ENCODE measurements around the gene FAM199X.
A peak's percentile ranks its signal among the peaks of the same experiment; 100 is the strongest.

The FAM199X gene

GRCh38 chrX:104165894-104166734 is at the start of gene FAM199X:
Gene FAM199X, plus strand, starts transcription at chrX:104166453. Its CDS starts 333 bp downstream, at chrX:104166786.
- DNase-seq (ENCODE audit: low read depth), result peak; percentile 59

DNA sequence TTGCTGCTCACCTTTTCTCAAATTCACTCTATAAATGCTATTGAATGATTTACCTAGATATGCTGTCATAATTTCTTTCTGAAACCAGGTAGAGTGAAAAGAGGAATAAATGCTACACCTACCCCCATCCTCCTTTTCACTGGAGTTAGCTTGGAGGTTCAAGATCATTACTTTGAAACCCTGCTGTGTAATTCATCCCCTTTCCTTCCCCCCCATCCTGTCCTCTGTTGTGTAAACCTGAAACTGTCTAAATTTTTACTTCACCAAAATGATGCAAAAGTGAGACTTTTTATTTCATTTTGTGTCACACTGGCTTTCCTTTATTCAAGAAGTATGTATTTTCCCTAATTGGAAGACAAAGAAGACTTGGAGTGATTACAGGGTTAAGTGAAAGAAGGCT is 48.5 kb upstream of the FAM199X start:
- DNase-seq (ENCODE audit: low read depth), result no peak

GRCh38 chrX:104118765-104119164 is 47.5 kb upstream of the FAM199X start:
- no peak for DNase-seq (ENCODE audit: low read depth)

DNA sequence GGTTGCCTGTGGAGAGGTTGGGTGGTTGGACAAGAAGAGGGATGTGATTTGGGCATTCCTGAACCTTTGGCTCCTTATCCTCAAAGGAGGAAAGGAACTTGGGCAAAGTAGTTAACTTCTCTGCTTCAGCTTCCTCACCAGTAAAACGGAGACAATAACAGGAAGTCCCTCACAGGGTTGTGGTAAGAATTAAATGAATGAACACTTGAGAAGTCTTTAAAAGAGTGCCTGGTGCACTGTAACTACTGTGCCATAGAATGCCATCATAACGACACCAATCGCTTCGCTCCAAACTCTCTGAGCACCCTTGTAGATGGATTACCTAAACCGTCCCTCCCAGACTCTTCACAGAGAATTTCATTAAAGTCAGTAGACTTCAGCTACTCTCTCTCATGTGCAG is 43.4 kb upstream of the FAM199X start:
- DNase-seq (ENCODE audit: low read depth), result no peak

DNA sequence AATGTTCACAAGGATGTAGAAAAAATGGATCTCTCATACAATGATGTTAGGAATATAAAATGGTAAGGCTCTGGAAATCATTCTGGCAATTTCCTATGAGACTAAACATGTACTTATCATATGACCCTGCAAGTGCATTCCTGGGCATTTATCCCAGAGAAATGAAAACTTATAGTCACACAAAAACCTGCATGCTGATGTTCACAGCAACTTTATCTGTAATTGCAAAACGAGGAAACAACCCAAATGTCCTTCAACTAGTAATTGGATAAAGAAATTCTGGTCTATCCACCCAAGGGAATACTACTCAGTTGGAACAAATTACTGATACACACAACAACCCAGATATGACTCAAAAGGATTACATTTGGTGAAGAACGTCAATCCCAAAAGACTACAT is 39.4 kb upstream of the FAM199X start:
- no peak for DNase-seq (ENCODE audit: low read depth)

GRCh38 chrX:104130808-104131207 is 35.4 kb upstream of the FAM199X start:
- no peak for DNase-seq (ENCODE audit: low read depth)

GRCh38 chrX:104134583-104135261 is 31.5 kb upstream of the FAM199X start:
- no peak for DNase-seq (ENCODE audit: low read depth)

DNA sequence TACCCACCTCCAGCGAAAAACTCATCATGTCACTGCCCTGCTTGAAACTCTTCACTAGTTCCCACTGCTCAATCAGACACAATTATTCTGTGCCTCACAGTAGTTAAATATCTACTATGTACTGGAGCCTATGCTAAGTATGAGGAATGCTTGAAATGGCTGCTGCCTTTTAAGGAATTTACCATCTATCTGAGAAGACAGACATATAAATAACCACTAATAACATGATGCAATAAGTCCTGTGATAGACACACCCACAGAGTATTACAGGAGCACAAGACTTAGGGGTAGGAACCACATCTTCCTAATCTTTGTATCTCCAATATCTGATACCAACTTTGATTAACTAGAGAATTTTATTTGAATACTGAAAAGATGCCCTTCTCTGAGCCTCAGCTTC is 30.6 kb upstream of the FAM199X start:
- no peak for DNase-seq (ENCODE audit: low read depth)

DNA sequence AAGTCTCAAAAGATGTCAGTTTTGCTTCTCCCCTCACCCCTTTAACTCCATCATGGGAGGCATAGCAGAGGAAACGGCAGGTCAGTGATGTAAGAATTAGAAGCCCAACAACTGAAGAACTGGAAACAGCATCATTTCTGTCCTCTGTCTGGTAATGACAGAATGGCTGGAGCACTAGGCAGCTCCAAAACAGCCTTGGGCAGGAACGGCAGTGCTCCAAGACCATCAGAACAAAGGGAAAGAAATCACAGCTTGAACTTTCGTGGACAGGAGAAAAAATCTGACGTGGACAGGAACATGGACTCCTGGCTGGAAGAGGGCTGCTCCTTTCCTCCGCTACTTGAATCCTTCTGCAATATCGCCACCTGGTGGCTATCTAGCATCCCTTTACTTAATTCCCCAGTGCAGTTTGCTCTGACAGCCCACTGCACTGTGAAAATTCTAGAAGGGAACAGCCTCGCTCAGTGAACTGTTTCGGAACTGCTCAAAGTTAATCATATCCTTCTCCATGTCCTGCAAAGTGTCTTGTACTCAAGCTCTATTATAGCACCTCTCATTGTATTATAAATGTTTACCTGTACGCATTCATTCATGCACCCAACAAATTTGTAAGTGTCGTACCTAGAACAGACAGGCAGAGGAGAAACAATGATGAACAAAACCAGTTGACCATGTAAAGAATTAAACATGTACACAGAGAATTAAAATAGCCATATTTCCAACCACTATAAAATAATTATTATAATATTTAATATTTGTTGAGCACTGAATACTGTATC is 29.8 kb upstream of the FAM199X start:
- DNase-seq (ENCODE audit: low read depth), result peak; percentile 76

- no peak for DNase-seq (ENCODE audit: low read depth)
These were observed 28.8 kb upstream of the FAM199X start for GRCh38 chrX:104137496-104137895.

DNA sequence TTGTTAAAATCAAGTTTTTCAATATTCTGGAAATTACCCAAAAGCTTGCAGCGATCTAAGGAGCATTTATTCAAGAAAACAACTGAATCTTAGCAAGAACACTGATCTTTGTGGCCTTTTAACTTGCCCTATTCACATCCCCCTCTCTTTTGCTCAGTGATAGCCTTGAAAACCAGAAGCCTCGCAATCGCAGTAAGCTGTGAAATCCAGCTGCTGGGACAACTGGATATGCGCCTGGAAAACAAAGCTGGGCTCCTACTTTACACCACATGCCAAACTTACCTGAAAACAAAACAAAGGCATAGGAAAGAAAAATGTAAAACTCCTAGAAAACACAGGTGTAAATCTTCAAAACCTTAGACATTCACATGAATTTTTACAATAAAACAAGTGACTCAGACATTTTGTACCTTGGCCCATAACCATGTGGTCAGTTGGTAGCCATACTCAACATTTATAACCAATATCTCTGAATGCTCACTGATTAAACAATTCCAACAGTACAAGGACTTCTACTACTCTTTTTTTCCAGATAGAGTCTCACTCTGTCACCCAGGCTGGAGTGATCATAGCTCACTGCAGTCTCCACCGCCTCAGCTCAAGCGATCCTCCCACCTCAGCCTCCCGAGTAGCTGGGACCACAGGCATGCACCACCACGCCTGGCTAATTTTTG is 25.0 kb upstream of the FAM199X start:
- DNase-seq (ENCODE audit: low read depth), result no peak

- no peak for DNase-seq (ENCODE audit: low read depth)
These were observed 15.2 kb upstream of the FAM199X start for GRCh38 chrX:104151037-104151436.

GRCh38 chrX:104156630-104157529 is 9.4 kb upstream of the FAM199X start, which contains the start of gene SLC25A53:
Gene SLC25A53, minus strand, starts transcription at chrX:104157009. Its CDS starts 51,752 bp downstream, at chrX:104105257.
- peak; percentile 52 for DNase-seq (ENCODE audit: low read depth)

DNA sequence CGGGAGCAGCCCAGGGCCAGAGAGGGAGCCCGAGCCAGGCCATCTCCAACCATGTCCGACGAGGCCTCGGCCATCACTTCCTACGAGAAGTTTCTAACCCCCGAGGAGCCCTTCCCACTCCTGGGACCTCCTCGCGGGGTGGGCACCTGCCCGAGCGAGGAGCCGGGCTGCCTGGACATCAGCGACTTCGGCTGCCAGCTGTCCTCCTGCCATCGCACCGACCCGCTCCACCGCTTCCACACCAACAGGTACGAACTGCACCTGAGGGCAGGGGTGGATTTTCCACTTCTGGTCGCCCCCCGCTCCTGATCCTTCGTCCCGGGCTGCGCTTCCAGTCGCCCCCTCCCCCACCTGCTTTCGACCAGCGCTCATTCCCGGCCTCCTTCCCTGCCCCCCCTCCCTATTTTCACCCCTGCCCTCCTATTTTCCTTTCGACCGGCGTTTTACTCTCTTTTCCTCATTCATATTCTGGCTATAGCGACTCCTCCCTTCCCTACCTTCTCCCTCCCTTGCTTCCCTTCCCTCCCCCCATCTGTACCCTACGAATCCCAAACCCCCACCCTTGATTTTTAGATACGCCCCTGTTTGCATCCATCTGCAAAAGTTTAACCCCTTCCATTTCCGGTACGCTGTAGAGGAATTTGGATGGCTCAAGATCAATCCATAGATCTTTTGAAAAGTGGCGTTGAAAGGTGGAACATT is 633 bp downstream of the FAM199X start:
- DNase-seq (ENCODE audit: low read depth), result no peak

GRCh38 chrX:104168127-104168526 is 1.9 kb downstream of the FAM199X start:
- no peak for DNase-seq (ENCODE audit: low read depth)

DNA sequence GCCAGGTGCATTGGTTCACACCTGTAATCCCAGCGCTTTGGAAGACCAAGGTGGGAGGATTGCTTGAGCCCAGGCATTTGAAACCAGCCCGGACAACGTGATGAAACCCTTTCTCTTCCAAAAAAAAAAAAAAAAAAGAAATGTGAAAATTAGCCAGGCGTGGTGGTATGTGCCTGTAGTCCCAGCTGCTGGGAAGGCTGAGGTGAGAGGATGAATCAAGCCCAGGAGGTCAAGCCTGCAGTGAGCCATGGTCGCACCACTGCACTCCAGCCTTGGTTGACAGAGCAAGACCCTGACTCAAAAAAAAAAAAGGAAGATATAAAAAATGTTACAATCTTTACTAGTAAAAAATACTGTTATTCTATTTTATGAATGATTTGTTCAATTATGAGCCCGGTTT is 5.9 kb downstream of the FAM199X start:
- no peak for DNase-seq (ENCODE audit: low read depth)

DNA sequence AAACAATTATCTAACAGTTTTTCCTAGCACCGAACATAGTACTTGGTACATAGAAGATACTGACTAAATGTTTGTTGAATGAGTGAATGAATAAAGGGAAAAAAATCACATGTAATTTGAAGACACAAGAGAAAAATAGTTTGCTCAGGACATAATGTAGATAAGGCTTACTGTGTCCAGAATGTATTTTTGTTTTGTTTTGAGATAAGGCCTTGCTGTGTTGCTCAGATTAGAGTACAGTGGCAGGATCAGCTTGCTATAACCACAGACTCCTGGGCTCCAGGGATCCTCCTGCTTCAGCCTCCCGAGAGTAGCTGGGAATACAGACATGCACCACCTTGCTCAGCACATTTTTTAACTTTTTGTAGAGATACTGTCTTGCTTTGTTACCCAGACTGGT is 6.5 kb downstream of the FAM199X start:
- no peak for DNase-seq (ENCODE audit: low read depth)

GRCh38 chrX:104173841-104174240 is 7.6 kb downstream of the FAM199X start:
- no peak for DNase-seq (ENCODE audit: low read depth)

DNA sequence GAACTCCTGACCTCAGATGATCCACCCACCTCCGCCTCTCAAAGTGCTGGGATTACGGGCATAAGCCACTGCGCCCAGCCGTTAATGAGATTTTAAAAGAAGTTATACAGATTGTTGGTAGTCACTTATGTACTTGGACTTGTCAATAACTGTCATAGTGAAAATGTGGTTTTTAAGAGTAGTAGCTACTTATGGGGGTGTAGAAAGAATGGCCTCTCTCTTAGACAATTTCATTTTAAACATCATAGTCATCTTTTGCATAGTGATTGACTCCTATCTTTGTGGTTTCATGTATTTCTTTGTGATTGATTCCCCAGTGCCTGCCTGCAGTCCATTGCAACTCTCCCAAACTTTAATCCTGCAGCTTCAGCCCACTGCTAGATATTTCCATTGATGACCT is 17.4 kb downstream of the FAM199X start:
- DNase-seq (ENCODE audit: low read depth), result no peak

DNA sequence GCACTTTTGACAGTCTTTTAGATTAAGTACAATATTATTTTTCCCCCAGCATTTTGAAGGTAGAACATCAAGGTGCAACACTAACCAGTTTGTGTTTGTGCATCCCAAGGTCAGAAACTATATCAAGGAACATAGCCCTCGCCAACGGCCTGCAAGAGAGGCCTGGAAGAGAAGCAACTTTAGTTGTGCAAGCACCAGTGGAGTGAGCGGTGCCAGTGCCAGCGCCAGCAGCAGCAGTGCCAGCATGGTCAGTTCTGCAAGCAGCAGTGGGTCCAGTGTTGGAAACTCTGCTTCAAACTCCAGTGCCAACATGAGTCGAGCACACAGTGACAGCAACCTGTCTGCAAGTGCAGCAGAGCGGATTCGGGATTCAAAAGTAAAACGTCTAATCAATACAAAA is 21.7 kb downstream of the FAM199X start:
- no peak for DNase-seq (ENCODE audit: low read depth)

Data from stromal cell of bone marrow (primary cell).